SJSA1 (cell line): ENCODE data around the gene ANKK1. TPM values are rescaled to one million over a fixed set of nuclear protein-coding genes. Genes with fewer than 3 reads are reported as not detected.

ENCODE experiments used
- DNase-seq, 2 experiments: peaks; one replicate each; pipeline ENCODE4 v3.0.0-alpha.2; 2015 to 2020; ENCODE audit warnings: low spot score in 2 of 2, low read depth in 1 of 2
- H3K27ac ChIP-seq: fragments of 250-450 bp; sonication (Bioruptor Pico); 2 replicates; pipeline ENCODE4 v1.5.1; 2020; ENCODE audit warnings: mild to moderate bottlenecking, moderate library complexity
- H3K27me3 ChIP-seq: fragments of 250-450 bp; sonication (Bioruptor Pico); replicated peaks from 2 replicates; pipeline ENCODE4 v1.5.1; 2020; ENCODE audit warnings: mild to moderate bottlenecking, moderate library complexity
- H3K36me3 ChIP-seq: fragments of 250-450 bp; sonication (Bioruptor Pico); 2 replicates; pipeline ENCODE4 v1.5.1; 2020; ENCODE audit warnings: mild to moderate bottlenecking
- H3K4me1 ChIP-seq: fragments of 250-450 bp; sonication (Bioruptor Pico); replicated peaks from 2 replicates; pipeline ENCODE4 v1.6.1; 2021; ENCODE audit warnings: mild to moderate bottlenecking
- H3K4me3 ChIP-seq: fragments of 250-450 bp; sonication (Bioruptor Pico); 2 replicates; pipeline ENCODE4 v1.5.1; 2020; ENCODE audit warnings: mild to moderate bottlenecking
- H3K9me3 ChIP-seq: fragments of 250-450 bp; sonication (Bioruptor Pico); replicated peaks from 2 replicates; pipeline ENCODE4 v1.5.1; 2020; ENCODE audit warnings: mild to moderate bottlenecking
- total RNA-seq: library from RNA; depleted of rRNA; stranded (reverse); fragments of >200 nt; shearing (Covaris generic); gene quantifications from 2 replicates; pipeline ENCODE4 v1.2.3, GENCODE V29; 2014

The ANKK1 gene
- total RNA-seq, 1 experiment from 2014 or later: not detected

DNA sequence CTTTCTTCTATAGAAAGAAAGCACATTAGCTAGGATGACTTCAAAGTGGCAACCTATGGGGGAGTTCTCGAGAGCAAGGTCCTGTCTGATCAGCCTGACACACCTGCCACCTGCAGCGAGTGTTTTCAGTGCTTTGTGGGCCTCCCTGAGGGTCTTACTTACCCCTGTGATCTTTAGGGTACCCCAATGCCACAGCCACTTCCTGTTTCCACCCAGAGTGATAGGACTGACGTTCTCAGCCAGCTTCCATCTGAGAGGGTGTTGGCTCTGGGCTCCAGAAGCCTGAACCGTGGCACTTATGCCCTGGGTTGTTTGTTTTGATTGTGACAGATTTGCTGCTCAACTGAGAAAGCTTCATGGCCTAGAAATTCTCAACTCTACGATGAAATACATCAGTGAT is 21.7 kb upstream of the ANKK1 start:
- no peak for DNase-seq
- H3K4me1 ChIP-seq: no peaks in the 10 kb centered on the region
- no peak overlapping the region for H3K27ac ChIP-seq
- H3K36me3 ChIP-seq: no peaks in the 10 kb centered on the region
- no peaks in the 10 kb centered on the region for H3K9me3 ChIP-seq
- no peak overlapping the region for H3K4me3 ChIP-seq
- no peaks in the 10 kb centered on the region for H3K27me3 ChIP-seq

DNA sequence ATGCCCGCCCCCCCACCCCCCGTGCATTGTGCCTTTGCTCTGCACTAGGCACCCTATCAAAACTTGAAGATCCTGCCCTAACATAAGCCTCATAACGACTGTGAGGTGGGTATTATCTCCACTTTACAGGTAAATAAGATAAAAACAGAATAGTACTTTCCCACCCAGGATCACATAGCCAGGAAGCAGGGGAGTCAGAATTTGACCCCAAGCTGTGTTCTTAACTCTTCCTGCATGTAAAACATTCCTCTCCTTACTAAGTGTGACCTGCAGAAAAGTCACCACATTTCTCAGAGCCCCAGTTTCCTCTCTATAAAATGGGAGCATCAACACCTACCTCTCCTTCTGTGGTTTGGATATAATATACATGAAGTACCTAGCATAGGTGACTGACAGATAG is 18.2 kb upstream of the ANKK1 start:
- H3K36me3 ChIP-seq: no peaks in the 10 kb centered on the region
- no peaks in the 10 kb centered on the region; the same call in 1 of the 2 replicates for H3K4me1 ChIP-seq

DNA sequence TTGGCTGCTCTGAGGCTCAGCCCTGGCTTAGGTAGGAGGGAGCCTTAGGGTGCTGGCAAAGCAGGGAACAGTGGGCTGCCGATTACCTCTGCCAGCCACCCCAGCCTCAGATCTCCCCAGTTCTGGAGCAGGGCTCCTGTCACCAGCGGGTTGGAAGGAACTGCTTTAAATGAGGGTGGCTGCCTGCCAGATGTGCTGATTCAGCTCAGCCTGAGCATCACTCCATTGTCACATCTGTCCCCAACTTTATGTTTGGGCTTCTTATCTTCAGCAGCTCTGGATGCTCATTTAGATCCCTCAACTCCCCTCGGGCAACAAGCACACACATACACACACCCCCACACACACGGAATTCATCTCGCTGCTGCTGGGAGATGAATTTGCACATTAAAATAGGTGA is 16.9 kb upstream of the ANKK1 start:
- no peak overlapping the region for H3K27ac ChIP-seq
- H3K4me1 ChIP-seq: no peaks in the 10 kb centered on the region; the same call in 1 of the 2 replicates
- DNase-seq: no peak
- no peaks in the 10 kb centered on the region for H3K36me3 ChIP-seq
- no peak overlapping the region for H3K4me3 ChIP-seq
- H3K27me3 ChIP-seq: no peaks in the 10 kb centered on the region
- H3K9me3 ChIP-seq: no peaks in the 10 kb centered on the region

More for the DNA sequence above, 18.2 kb upstream of the ANKK1 start:
- Histone ChIP-seq H3K27ac (no peak overlapping the region), H3K4me3 (no peak overlapping the region), H3K27me3 (no peaks in the 10 kb centered on the region), H3K9me3 (no peaks in the 10 kb centered on the region)
- DNase-seq: no peak

DNA sequence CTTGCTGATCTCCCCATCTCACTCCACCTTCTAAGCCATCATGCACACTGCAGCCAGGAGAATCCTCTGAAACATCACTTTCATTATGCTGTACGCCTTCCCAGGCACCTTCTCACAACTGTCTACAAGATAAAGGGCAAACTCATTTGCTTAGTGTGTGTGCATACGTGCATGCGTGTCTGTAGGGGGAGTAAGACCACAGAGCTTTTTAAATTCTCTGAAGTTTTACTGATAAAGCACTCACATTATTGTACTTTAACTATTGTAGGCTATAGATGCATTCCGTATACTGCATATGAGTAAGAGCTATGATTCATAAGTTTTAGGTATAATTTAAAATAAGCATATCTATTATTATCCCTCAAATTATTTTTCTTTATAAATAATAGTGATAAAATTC is 15.3 kb upstream of the ANKK1 start:
- H3K9me3 ChIP-seq: no peaks in the 10 kb centered on the region
- no peak for DNase-seq
- H3K27me3 ChIP-seq: no peaks in the 10 kb centered on the region
- no peak overlapping the region for H3K4me3 ChIP-seq
- H3K27ac ChIP-seq: no peak overlapping the region
- no peaks in the 10 kb centered on the region; the same call in 1 of the 2 replicates for H3K4me1 ChIP-seq
- no peaks in the 10 kb centered on the region for H3K36me3 ChIP-seq

DNA sequence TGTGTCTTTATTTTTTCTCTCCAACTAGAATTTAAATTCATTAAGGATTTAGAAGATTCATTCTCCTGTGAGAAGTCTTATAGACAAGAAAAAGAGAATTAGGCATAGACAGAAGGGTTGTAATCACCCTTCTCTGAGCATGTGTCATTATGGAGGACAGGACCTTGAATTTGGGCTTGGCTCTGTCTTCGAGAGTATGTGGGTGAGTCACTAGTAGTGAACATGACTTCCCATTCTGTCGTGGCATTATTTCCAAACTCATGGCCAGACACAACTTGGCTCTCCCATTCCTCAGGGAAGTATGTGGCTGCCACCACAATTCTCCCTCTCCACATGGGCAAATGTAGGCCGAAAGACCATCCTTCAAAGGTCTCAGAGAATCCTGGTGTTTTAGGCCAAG is 14.3 kb upstream of the ANKK1 start:
- Histone ChIP-seq H3K27me3 (no peaks in the 10 kb centered on the region), H3K27ac (no peak overlapping the region), H3K36me3 (no peaks in the 10 kb centered on the region), H3K4me1 (no peaks in the 10 kb centered on the region; the same call in 1 of the 2 replicates), H3K4me3 (no peak overlapping the region), H3K9me3 (no peaks in the 10 kb centered on the region)
- DNase-seq: peak in 1 of 2 experiments; percentile 3

DNA sequence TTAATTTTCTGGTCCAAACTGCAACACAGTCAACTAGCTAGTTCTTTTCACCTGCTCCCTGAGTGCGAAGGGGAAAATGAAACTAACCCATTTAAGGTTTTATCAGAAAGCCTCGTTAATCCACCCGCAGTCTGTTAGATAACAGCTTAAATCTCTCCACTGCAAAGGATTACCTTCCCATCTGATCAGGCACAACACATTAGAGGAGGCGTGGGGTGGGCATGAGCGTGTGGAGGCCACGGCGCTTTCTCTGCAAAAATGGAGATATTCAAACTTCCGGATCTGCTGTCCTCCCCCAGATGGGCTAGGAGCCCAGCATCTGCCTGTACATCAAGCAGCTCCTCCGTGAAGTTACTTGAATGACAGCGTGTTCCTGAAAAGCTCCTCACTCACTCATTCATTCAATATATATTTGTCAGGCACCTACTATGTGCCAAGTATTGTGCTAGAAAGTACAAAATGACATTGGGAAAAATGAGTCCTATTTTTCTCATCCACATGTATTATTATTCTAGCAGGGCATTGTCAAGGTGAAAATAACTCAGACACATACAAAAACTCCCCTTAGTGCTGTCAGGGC is 13.5 kb upstream of the ANKK1 start:
- Histone ChIP-seq H3K36me3 (no peaks in the 10 kb centered on the region), H3K9me3 (no peaks in the 10 kb centered on the region), H3K27ac (no peak overlapping the region), H3K4me1 (no peaks in the 10 kb centered on the region; the same call in 1 of the 2 replicates), H3K27me3 (no peaks in the 10 kb centered on the region), H3K4me3 (no peak overlapping the region)
- no peak for DNase-seq

DNA sequence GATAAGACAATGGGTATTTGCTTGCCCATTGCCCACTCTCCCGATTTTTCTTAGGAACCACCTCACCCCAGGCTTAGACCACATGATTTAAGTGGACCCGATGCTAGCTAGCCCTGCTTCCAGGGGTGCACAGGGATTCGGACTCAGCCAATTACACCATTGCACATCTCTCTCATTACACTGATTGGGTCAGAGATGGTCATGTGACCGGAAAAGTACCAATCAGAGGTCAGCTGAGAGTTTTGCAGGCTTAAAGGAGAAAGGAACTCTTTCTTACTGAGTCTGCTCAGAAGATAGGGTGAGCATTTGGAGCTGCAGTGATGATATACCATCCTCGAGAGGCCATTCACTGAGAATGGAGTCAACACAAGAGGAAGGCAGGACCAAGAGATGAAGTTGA is 12.2 kb upstream of the ANKK1 start:
- Histone ChIP-seq H3K27me3 (no peaks in the 10 kb centered on the region), H3K36me3 (no peaks in the 10 kb centered on the region), H3K4me3 (no peak overlapping the region), H3K27ac (no peak overlapping the region), H3K4me1 (no peaks in the 10 kb centered on the region; the same call in 1 of the 2 replicates), H3K9me3 (no peaks in the 10 kb centered on the region)
- DNase-seq: no peak

DNA sequence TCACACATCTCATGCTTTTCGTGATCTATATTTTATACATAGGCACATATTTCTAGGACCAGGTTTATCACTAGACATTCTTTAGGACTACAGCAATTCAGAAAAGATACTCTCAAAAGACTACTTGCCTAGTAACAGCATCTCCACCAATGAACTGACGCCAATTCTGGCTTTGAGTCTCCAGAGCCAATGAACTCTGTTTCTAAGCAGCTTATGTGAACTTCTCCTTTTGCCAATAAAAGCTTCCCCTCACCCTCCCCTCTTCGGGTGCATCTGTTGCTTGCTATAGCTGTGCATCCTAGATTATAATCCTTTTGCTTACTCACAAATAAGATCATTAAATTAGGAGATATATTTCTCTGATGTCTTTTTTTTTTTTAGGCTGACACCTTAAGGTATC is 11.4 kb upstream of the ANKK1 start:
- no peaks in the 10 kb centered on the region for H3K9me3 ChIP-seq
- no peak overlapping the region for H3K27ac ChIP-seq
- H3K27me3 ChIP-seq: no peaks in the 10 kb centered on the region
- no peak overlapping the region for H3K4me3 ChIP-seq
- DNase-seq: no peak
- no peaks in the 10 kb centered on the region for H3K36me3 ChIP-seq
- H3K4me1 ChIP-seq: no peaks in the 10 kb centered on the region; the same call in 1 of the 2 replicates

DNA sequence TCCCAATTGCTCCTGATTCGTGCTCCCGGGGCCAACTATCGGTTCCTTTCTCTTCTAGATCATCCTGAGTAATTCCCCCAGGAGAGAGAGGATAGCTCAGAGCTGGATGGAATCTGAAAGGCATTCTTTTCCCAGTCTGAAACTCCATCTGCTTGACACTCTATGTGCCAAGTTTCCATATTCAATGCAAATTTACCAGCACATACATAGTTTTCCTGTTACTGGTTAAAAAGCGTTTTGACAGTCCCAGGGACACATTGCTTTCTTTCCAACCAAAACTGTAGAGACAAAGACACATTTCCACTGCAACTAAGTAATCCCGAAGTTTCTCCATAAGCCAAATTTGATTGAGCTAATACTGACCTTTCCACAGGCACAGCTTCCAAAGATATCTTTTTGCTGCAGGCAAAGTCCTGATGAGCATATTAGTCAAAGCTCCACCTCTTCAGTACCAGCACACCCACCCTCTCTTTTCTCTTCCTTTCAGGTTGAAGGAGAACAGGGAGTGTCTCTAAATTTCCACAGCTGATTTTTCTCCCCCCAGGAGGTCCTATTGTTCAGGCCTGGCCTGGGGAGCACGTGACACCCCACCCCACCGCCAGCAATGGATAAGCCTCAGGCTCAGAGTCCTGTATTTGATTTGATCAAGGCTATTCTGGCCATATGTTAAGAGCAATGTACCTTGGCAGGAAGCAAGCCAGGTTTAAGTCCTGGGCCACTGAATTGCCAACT is 9.7 kb upstream of the ANKK1 start:
- no peak overlapping the region for H3K27ac ChIP-seq
- DNase-seq: no peak
- no peaks in the 10 kb centered on the region for H3K36me3 ChIP-seq
- H3K9me3 ChIP-seq: no peaks in the 10 kb centered on the region
- H3K4me1 ChIP-seq: no peaks in the 10 kb centered on the region; the same call in 1 of the 2 replicates
- no peak overlapping the region for H3K4me3 ChIP-seq
- H3K27me3 ChIP-seq: no peaks in the 10 kb centered on the region

DNA sequence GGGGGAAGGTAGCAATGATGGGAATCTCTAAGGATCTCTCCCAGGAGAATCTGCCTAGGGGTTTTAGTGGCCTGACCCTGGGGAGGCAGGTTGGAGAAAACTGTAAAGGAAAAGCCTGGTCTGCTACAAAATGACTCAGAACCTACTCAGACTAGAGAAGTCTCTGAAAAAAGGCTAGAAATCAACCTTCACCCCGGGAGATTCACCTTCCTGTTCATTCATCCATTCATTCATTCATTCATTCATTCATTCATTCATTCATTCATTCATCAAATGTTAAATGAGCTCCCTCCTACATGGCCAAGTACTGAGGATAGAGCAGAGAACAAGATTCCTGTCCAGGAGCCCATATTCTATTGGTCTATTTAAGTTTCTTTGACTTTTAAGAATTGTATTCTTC is 8.9 kb upstream of the ANKK1 start:
- H3K27me3 ChIP-seq: no peaks in the 10 kb centered on the region
- no peak for DNase-seq
- no peaks in the 10 kb centered on the region for H3K4me1 ChIP-seq

DNA sequence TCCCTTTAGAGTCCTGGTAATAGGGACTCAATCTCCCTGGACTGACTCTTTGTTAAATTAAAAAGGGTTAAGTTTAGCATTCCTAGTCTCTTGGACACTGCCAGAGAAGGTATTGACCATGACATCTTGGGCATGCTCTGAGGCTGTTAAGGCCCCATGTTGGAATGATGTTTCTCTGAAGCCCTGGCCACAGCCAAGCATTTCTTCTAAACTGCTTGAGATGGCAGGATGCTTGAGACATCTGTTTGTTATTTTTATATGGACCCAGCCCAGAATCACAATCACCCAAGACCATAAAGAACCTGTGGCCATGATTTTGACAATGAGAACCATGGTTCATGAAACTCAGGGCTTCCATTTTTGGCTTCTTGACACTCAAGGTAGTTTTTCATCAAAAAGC is 5.5 kb upstream of the ANKK1 start:
- Histone ChIP-seq H3K4me1 (peaks cover 5% of the 10 kb centered on the region; the same call in 1 of the 2 replicates), H3K27ac (no peak overlapping the region), H3K27me3 (no peaks in the 10 kb centered on the region), H3K9me3 (no peaks in the 10 kb centered on the region), H3K4me3 (no peak overlapping the region), H3K36me3 (no peaks in the 10 kb centered on the region)
- no peak for DNase-seq

More for the DNA sequence above, 8.9 kb upstream of the ANKK1 start:
- Histone ChIP-seq H3K27ac (no peak overlapping the region), H3K4me3 (no peak overlapping the region), H3K36me3 (no peaks in the 10 kb centered on the region), H3K9me3 (no peaks in the 10 kb centered on the region)

DNA sequence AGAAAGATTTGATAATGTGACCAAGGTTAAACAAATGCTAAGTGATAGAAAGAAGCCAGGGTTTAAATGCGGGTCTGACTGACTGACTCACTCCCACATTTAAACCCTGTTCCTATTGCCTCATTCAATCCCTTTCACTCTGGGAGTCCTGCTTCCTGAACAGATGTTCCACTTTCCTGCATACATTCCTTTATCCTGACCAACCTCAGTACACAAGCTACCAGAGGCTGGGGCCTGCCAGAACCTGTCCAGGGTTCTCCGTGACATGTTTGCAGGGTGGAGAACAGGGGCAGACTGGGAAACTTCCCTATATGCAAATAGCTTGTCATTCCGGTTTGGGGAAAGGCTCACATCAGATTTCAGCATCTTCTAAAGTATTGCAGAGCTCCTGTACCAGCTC is 3.0 kb upstream of the ANKK1 start:
- Histone ChIP-seq H3K36me3 (no peaks in the 10 kb centered on the region), H3K9me3 (no peaks in the 10 kb centered on the region), H3K4me1 (peaks cover 5% of the 10 kb centered on the region; the same call in 1 of the 2 replicates), H3K27ac (no peak overlapping the region), H3K4me3 (no peak overlapping the region), H3K27me3 (no peaks in the 10 kb centered on the region)
- peak; percentile 34 to 58 for DNase-seq

DNA sequence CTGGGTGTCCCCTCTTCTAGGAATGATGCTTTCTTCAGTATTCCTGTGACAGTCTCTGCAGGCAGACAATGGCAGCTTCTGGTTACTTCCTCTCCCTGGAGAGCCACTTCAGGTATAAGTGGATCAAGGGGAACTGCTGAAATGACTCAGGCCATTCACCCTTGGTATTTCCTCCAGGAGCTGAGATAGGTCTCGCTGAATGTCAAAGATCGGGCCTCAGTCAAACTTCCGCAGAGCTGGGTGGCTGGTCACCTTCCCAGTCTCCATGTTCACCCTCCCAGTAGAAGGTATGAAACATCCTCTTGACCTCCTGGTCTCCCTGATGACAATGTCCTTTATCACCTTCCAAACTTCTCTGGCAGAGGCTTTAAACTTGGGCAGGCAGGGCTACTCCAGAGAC is 1.8 kb upstream of the ANKK1 start:
- Histone ChIP-seq H3K27me3 (no peaks in the 10 kb centered on the region), H3K4me1 (peaks cover 5% of the 10 kb centered on the region; the same call in 1 of the 2 replicates), H3K36me3 (no peaks in the 10 kb centered on the region)

DNA sequence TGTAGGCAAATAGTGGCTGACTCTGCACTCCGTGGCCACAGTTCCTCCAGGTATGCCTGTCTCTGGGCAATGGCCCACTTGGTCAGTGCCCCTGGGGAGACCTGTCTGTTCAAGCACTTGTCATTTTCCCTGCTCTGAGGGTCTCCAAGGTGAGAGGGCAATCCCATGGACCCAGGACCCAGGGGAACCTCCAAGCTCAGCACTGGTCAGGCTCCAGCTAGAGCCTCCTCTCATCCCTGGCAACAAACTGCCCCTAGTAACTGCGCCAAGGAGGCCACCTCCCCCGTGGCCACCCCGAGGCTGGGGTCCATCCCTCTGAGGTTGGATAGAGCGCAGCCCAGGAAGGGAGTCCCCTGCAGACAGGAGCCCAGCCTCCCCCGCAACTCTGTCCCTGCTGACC is 713 bp upstream of the ANKK1 start:
- no peak for DNase-seq
- no peaks in the 10 kb centered on the region for H3K36me3 ChIP-seq
- no peak overlapping the region for H3K27ac ChIP-seq
- H3K4me1 ChIP-seq: peaks cover 5% of the 10 kb centered on the region; the same call in 1 of the 2 replicates
- H3K9me3 ChIP-seq: no peaks in the 10 kb centered on the region
- no peaks in the 10 kb centered on the region for H3K27me3 ChIP-seq
- no peak overlapping the region for H3K4me3 ChIP-seq

More for the DNA sequence above, 1.8 kb upstream of the ANKK1 start:
- no peak for DNase-seq
- Histone ChIP-seq H3K27ac (no peak overlapping the region), H3K4me3 (no peak overlapping the region), H3K9me3 (no peaks in the 10 kb centered on the region)
